H9 (cell line): ENCODE measurements around the gene TMPRSS11B. TPM values are rescaled to one million over a fixed set of nuclear protein-coding genes. Genes with fewer than 3 reads are reported as not detected.
"Not testable (repeated sequence)": the region's sequence is repeated elsewhere in the genome, so short reads cannot be mapped to it uniquely, and the experiment has no call there.

Experiments
- DNase-seq: peaks from one replicate; pipeline ENCODE4 v3.0.0-alpha.2; 2017
- H2AFZ ChIP-seq: one replicate; pipeline ENCODE4 v1.6.1; 2013; ENCODE audit warnings: mild to moderate bottlenecking, low read length, control low read depth, moderate library complexity
- H2AK5ac ChIP-seq: 2 replicates; pipeline ENCODE4 v1.6.1; 2013; ENCODE audit warnings: low read length, control low read depth, mixed read lengths; ENCODE audit not compliant: insufficient read length
- H2BK120ac ChIP-seq: one replicate; pipeline ENCODE4 v1.6.1; 2013; ENCODE audit warnings: low read depth, mild to moderate bottlenecking, low read length, control low read depth, inconsistent platforms; ENCODE audit not compliant: poor library complexity, severe bottlenecking
- H2BK12ac ChIP-seq: 2 replicates; pipeline ENCODE4 v1.6.1; 2013; ENCODE audit warnings: low read length, control low read depth, mixed read lengths, low read depth; ENCODE audit not compliant: insufficient read length
- H2BK15ac ChIP-seq: 2 replicates; pipeline ENCODE4 v1.6.1; 2013; ENCODE audit warnings: low read depth, low read length, control low read depth
- H2BK20ac ChIP-seq: one replicate; pipeline ENCODE4 v1.6.1; 2013; ENCODE audit warnings: low read depth, mild to moderate bottlenecking, low read length, control low read depth, inconsistent platforms; ENCODE audit not compliant: poor library complexity, severe bottlenecking
- H2BK5ac ChIP-seq: 2 replicates; pipeline ENCODE4 v1.6.1; 2013; ENCODE audit warnings: low read length, control low read depth, mixed read lengths; ENCODE audit not compliant: insufficient read length
- H3K14ac ChIP-seq: 2 replicates; pipeline ENCODE4 v1.6.1; 2013; ENCODE audit warnings: low read length, control low read depth; ENCODE audit not compliant: insufficient read depth
- H3K18ac ChIP-seq: 2 replicates; pipeline ENCODE4 v1.6.1; 2013; ENCODE audit warnings: low read depth, mild to moderate bottlenecking, mixed read lengths, low read length, control low read depth; ENCODE audit not compliant: insufficient read length
- H3K23ac ChIP-seq: 2 replicates; pipeline ENCODE4 v1.6.1; 2013; ENCODE audit warnings: low read length, control low read depth, mixed read lengths, low read depth; ENCODE audit not compliant: insufficient read length
- H3K23me2 ChIP-seq: 2 replicates; pipeline ENCODE4 v1.6.1; 2013; ENCODE audit warnings: low read depth, mild to moderate bottlenecking, mixed read lengths, low read length, control low read depth; ENCODE audit not compliant: insufficient read length, poor library complexity, severe bottlenecking
- H3K27ac ChIP-seq: 2 replicates; pipeline ENCODE4 v1.5.1; 2013; ENCODE audit warnings: low read length, control low read depth, mixed read lengths, low read depth; ENCODE audit not compliant: insufficient read length
- H3K27me3 ChIP-seq: 2 replicates; pipeline ENCODE4 v1.6.1; 2013; ENCODE audit warnings: low read length, control low read depth, inconsistent platforms; ENCODE audit not compliant: insufficient read depth
- H3K4ac ChIP-seq: 2 replicates; pipeline ENCODE4 v1.6.1; 2013; ENCODE audit warnings: low read depth, mild to moderate bottlenecking, control low read depth, inconsistent platforms, low read length, moderate library complexity
- H3K4me1 ChIP-seq: 2 replicates; pipeline ENCODE4 v1.6.1; 2013; ENCODE audit warnings: low read length, control low read depth, inconsistent platforms; ENCODE audit not compliant: insufficient read depth
- H3K4me2 ChIP-seq: 2 replicates; pipeline ENCODE4 v1.6.1; 2013; ENCODE audit warnings: low read length, control low read depth, mixed read lengths; ENCODE audit not compliant: insufficient read length, insufficient read depth
- H3K56ac ChIP-seq: 2 replicates; pipeline ENCODE4 v1.6.1; 2013; ENCODE audit warnings: low read depth, mild to moderate bottlenecking, mixed read lengths, low read length, control low read depth; ENCODE audit not compliant: insufficient read length
- H3K79me1 ChIP-seq: 2 replicates; pipeline ENCODE4 v1.6.1; 2013; ENCODE audit warnings: low read depth, mild to moderate bottlenecking, moderate library complexity, low read length, control low read depth, inconsistent platforms; ENCODE audit not compliant: insufficient read depth, poor library complexity, severe bottlenecking
- H3K79me2 ChIP-seq: 2 replicates; pipeline ENCODE4 v1.6.1; 2013; ENCODE audit warnings: low read length, control low read depth, inconsistent platforms; ENCODE audit not compliant: insufficient read depth
- H3K9ac ChIP-seq: 2 replicates; pipeline ENCODE4 v1.6.1; 2013; ENCODE audit warnings: low read length, control low read depth, mixed read lengths; ENCODE audit not compliant: insufficient read length; ENCODE audit errors: extremely low read depth
- H3K9me3 ChIP-seq: one replicate; pipeline ENCODE4 v1.6.1; 2013; ENCODE audit warnings: low read depth, low read length, inconsistent platforms; ENCODE audit not compliant: control insufficient read depth
- H3T11ph ChIP-seq: one replicate; pipeline ENCODE4 v1.6.1; 2013; ENCODE audit warnings: mild to moderate bottlenecking, low read length, control low read depth, inconsistent platforms
- H4K20me1 ChIP-seq: one replicate; pipeline ENCODE4 v1.6.1; 2013; ENCODE audit not compliant: control insufficient read depth, insufficient read length, insufficient read depth
- H4K5ac ChIP-seq: 2 replicates; pipeline ENCODE4 v1.6.1; 2013; ENCODE audit warnings: low read depth, mild to moderate bottlenecking, mixed read lengths, low read length, control low read depth; ENCODE audit not compliant: insufficient read length
- H4K8ac ChIP-seq: replicated peaks from 2 replicates; pipeline ENCODE4 v1.6.1; 2013; ENCODE audit warnings: low read length, control low read depth, mixed read lengths, low read depth; ENCODE audit not compliant: insufficient read length
- H4K91ac ChIP-seq: 2 replicates; pipeline ENCODE4 v1.6.1; 2013; ENCODE audit warnings: low read depth, mild to moderate bottlenecking, moderate library complexity, mixed read lengths, low read length, control low read depth; ENCODE audit not compliant: insufficient read length
- H3K27ac Mint-ChIP-seq, 3 experiments: 2 replicates in 2 of 3; 3 replicates in 1 of 3; pipeline ENCODE4 v1.8.0; 2020 to 2021; ENCODE audit warnings: mixed read lengths in 3 of 3, mild to moderate bottlenecking in 1 of 3, moderate library complexity in 1 of 3
- H3K27me3 Mint-ChIP-seq: 2 replicates; pipeline ENCODE4 v1.8.0; 2021; ENCODE audit warnings: low read depth, mild to moderate bottlenecking, moderate library complexity, mixed read lengths
- H3K36me3 Mint-ChIP-seq, 3 experiments: 2 replicates in 2 of 3; 3 replicates in 1 of 3; pipeline ENCODE4 v1.8.0; 2020 to 2021; ENCODE audit warnings: low read depth in 3 of 3, mixed read lengths in 3 of 3; ENCODE audit not compliant: insufficient read depth in 1 of 3
- H3K4me1 Mint-ChIP-seq, 2 experiments: 2 replicates each; pipeline ENCODE4 v1.8.0; 2020; ENCODE audit warnings: mixed read lengths in 2 of 2
- H3K4me3 Mint-ChIP-seq, 2 experiments: 2 replicates in 1 of 2; 3 replicates in 1 of 2; pipeline ENCODE4 v1.8.0; 2020 to 2021; ENCODE audit warnings: mild to moderate bottlenecking in 2 of 2, mixed read lengths in 2 of 2, moderate library complexity in 1 of 2
- H3K9me3 Mint-ChIP-seq, 2 experiments: 2 replicates in 1 of 2; 3 replicates in 1 of 2; pipeline ENCODE4 v1.8.0; 2020; ENCODE audit warnings: mild to moderate bottlenecking in 2 of 2, mixed read lengths in 2 of 2, moderate library complexity in 1 of 2
- CTCF ChIP-seq: fragments of 200-600 bp; sonication (generic); conservative IDR thresholded peaks from 3 replicates; pipeline ENCODE4 v1.8.0; 2021; ENCODE audit warnings: antibody characterized with exemption, mild to moderate bottlenecking
- WGBS: extraction: QIAGEN DNeasy Blood & Tissue Kit; methylation state at CpG from one replicate; pipeline ENCODE4 v1.1.7; 2013; ENCODE audit warnings: missing lambda C conversion rate, low lambda C conversion rate, mixed read lengths; ENCODE audit not compliant: insufficient read length; ENCODE audit errors: extremely low coverage; 5-methylcytosine and 5-hydroxymethylcytosine counted together
- total RNA-seq: library from RNA; stranded (reverse); gene quantifications from 2 replicates; pipeline ENCODE4 v1.2.1, GENCODE V29; 2021

Gene TMPRSS11B
- total RNA-seq, 1 experiment from 2014 or later, result not detected

- H3K56ac ChIP-seq, result no peak overlapping the region
- Mint-ChIP-seq H3K4me3 (no peak overlapping the region), H3K4me1 (peaks cover 10 to 20% of the 10 kb centered on the region in 2 experiments), H3K27me3 (no peaks in the 10 kb centered on the region), H3K9me3 (peaks cover 0 to 5% of the 10 kb centered on the region in 2 experiments; a peak in 3 of 5 replicates), H3K36me3 (peaks cover 0 to 5% (median 0%) of the 10 kb centered on the region in 3 experiments; a peak in 3 of 7 replicates), H3K27ac (no peak overlapping the region)
- H3K4ac ChIP-seq, result no peak overlapping the region
- no peak overlapping the region for H2BK5ac ChIP-seq
- H4K5ac ChIP-seq, result no peak overlapping the region
- H3K4me2 ChIP-seq, result no peak overlapping the region
- no CpG with 5 or more reads among the region's 2 CpGs for WGBS
- no peaks in the 10 kb centered on the region for H3K23me2 ChIP-seq
- no peak overlapping the region for H3K9ac ChIP-seq
- H4K91ac ChIP-seq, result no peak overlapping the region
- no peaks in the 10 kb centered on the region; the same call in 1 of the 2 replicates for H3K4me1 ChIP-seq
- no peaks in the 10 kb centered on the region for H3K79me1 ChIP-seq
- no peak overlapping the region for H2BK120ac ChIP-seq
- DNase-seq, result no peak
- H2AK5ac ChIP-seq, result no peak overlapping the region
- H3K23ac ChIP-seq, result no peak overlapping the region
- H2AFZ ChIP-seq, result no peak overlapping the region
- H3K27ac ChIP-seq, result no peak overlapping the region
- no peak overlapping the region for H3K14ac ChIP-seq
- no peak overlapping the region for H2BK20ac ChIP-seq
- no peaks in the 10 kb centered on the region for H4K20me1 ChIP-seq
- H3K9me3 ChIP-seq, result no peaks in the 10 kb centered on the region
- no peak overlapping the region for H3T11ph ChIP-seq
- no peak overlapping the region for H2BK12ac ChIP-seq
- no peaks in the 10 kb centered on the region for H3K79me2 ChIP-seq
- no peaks in the 10 kb centered on the region for H3K27me3 ChIP-seq
- no peak overlapping the region for H2BK15ac ChIP-seq
- no peak for TF ChIP-seq CTCF
- H4K8ac ChIP-seq, result no peak overlapping the region
- H3K18ac ChIP-seq, result no peak overlapping the region
Observed at GRCh38 chr4:68283095-68283494, 37.6 kb upstream of the TMPRSS11B start.

GRCh38 chr4:68281796-68282740 is 36.6 kb upstream of the TMPRSS11B start:
- H3K4me3 Mint-ChIP-seq, H3K23me2 ChIP-seq, H3K27ac Mint-ChIP-seq, H2BK12ac ChIP-seq, H3K18ac ChIP-seq, H2BK20ac ChIP-seq, H3T11ph ChIP-seq, H3K36me3 Mint-ChIP-seq, H3K9me3 Mint-ChIP-seq, H3K4me1 ChIP-seq, H3K27ac ChIP-seq, H4K8ac ChIP-seq, DNase-seq, H3K56ac ChIP-seq, H3K27me3 Mint-ChIP-seq, H3K4me2 ChIP-seq, H3K79me2 ChIP-seq, H3K27me3 ChIP-seq, H4K5ac ChIP-seq, H3K14ac ChIP-seq, H3K4ac ChIP-seq, H2BK5ac ChIP-seq, H2BK120ac ChIP-seq, H3K23ac ChIP-seq, H4K91ac ChIP-seq, H3K9ac ChIP-seq, H4K20me1 ChIP-seq, H3K79me1 ChIP-seq, H2BK15ac ChIP-seq, H3K9me3 ChIP-seq, H2AFZ ChIP-seq, H2AK5ac ChIP-seq: not testable (repeated sequence)
- peaks cover 16 to 27% of the 10 kb centered on the region in 2 experiments for H3K4me1 Mint-ChIP-seq
- no CpG with 5 or more reads among the region's 10 CpGs for WGBS
